GM23338 (cell line): ENCODE measurements around the gene BAG3. TPM values are rescaled to one million over a fixed set of nuclear protein-coding genes. Genes with fewer than 3 reads are reported as not detected.
A peak's percentile ranks its signal among the peaks of the same experiment; 100 is the strongest.

ENCODE experiments used
- ATAC-seq: fragments of 200-7000 bp; cut with Tn5 transposase; 3 replicates; pipeline ENCODE4 v1.9.1; 2020
- DNase-seq: peaks from one replicate; pipeline ENCODE4 v3.0.0-alpha.2; 2015; ENCODE audit warnings: low spot score
- H2AFZ ChIP-seq: fragments of 200-600 bp; sonication (generic); 2 replicates; pipeline ENCODE4 v1.8.0; 2016; ENCODE audit warnings: antibody characterized with exemption, mild to moderate bottlenecking, moderate library complexity
- H3F3A ChIP-seq: fragments of 200-600 bp; sonication (generic); replicated peaks from 2 replicates; pipeline ENCODE4 v1.8.0; 2017; ENCODE audit warnings: antibody characterized with exemption, mixed run types, low read depth
- H3K27ac ChIP-seq: fragments of 200-600 bp; sonication (generic); 2 replicates; pipeline ENCODE4 v1.6.1; 2016; ENCODE audit warnings: low read depth
- H3K27me3 ChIP-seq: fragments of 200-600 bp; sonication (generic); 2 replicates; pipeline ENCODE4 v1.8.0; 2016; ENCODE audit warnings: mild to moderate bottlenecking, mixed run types, moderate library complexity; ENCODE audit not compliant: insufficient read depth
- H3K36me3 ChIP-seq: fragments of 200-600 bp; sonication (generic); 2 replicates; pipeline ENCODE4 v1.8.0; 2016; ENCODE audit warnings: mild to moderate bottlenecking; ENCODE audit not compliant: insufficient read depth
- H3K4me1 ChIP-seq: fragments of 200-600 bp; sonication (generic); 2 replicates; pipeline ENCODE4 v1.8.0; 2016; ENCODE audit warnings: mild to moderate bottlenecking, moderate library complexity; ENCODE audit not compliant: insufficient read depth
- H3K4me2 ChIP-seq: fragments of 200-600 bp; sonication (generic); 2 replicates; pipeline ENCODE4 v1.7.1; 2017; ENCODE audit warnings: mixed run types
- H3K4me3 ChIP-seq: fragments of 200-600 bp; sonication (generic); 2 replicates; pipeline ENCODE4 v1.6.1; 2016; ENCODE audit warnings: mixed run types
- H3K79me2 ChIP-seq: fragments of 200-600 bp; sonication (generic); replicated peaks from 2 replicates; pipeline ENCODE4 v1.8.0; 2017; ENCODE audit warnings: mild to moderate bottlenecking; ENCODE audit not compliant: insufficient read depth
- H3K9me2 ChIP-seq: fragments of 200-600 bp; sonication (generic); 2 replicates; pipeline ENCODE4 v1.8.0; 2017; ENCODE audit not compliant: insufficient read depth
- H4K20me1 ChIP-seq: fragments of 200-600 bp; sonication (generic); replicated peaks from 2 replicates; pipeline ENCODE4 v1.8.0; 2017; ENCODE audit warnings: mild to moderate bottlenecking; ENCODE audit not compliant: insufficient read depth
- H3K27ac Mint-ChIP-seq: 2 replicates; pipeline ENCODE4 v1.8.0; 2020; ENCODE audit warnings: inconsistent platforms, mild to moderate bottlenecking, moderate library complexity, mixed read lengths
- H3K27me3 Mint-ChIP-seq: 3 replicates; pipeline ENCODE4 v1.8.0; 2022; ENCODE audit warnings: low read depth, mild to moderate bottlenecking, moderate library complexity, mixed read lengths, inconsistent platforms; ENCODE audit not compliant: insufficient read depth, poor library complexity
- H3K36me3 Mint-ChIP-seq: 3 replicates; pipeline ENCODE4 v1.8.0; 2021; ENCODE audit warnings: low read depth, mild to moderate bottlenecking, inconsistent platforms, moderate library complexity, mixed read lengths
- H3K4me1 Mint-ChIP-seq: 3 replicates; pipeline ENCODE4 v1.8.0; 2020; ENCODE audit warnings: mild to moderate bottlenecking, inconsistent platforms, mixed read lengths
- H3K4me3 Mint-ChIP-seq: 3 replicates; pipeline ENCODE4 v1.8.0; 2021; ENCODE audit warnings: moderate library complexity, mild to moderate bottlenecking, inconsistent platforms, mixed read lengths
- H3K9me3 Mint-ChIP-seq: 3 replicates; pipeline ENCODE4 v1.8.0; 2020; ENCODE audit warnings: moderate library complexity, mild to moderate bottlenecking, inconsistent platforms, mixed read lengths
- ETS1 ChIP-seq: IDR thresholded peaks from 2 replicates; pipeline ENCODE4 v1.6.1; 2016; ENCODE audit warnings: antibody characterized with exemption
- EZH2 ChIP-seq: fragments of 200-600 bp; sonication (generic); IDR thresholded peaks from one replicate; pipeline ENCODE4 v1.8.0; 2017; ENCODE audit warnings: antibody characterized with exemption, mild to moderate bottlenecking, low read depth; ENCODE audit not compliant: unreplicated experiment
- NANOG ChIP-seq: IDR thresholded peaks from 2 replicates; pipeline ENCODE4 v1.6.1; 2016; ENCODE audit warnings: antibody characterized with exemption, borderline replicate concordance
- ZNF114 ChIP-seq: fragments of 250-450 bp; sonication (Bioruptor Pico); IDR thresholded peaks from 2 replicates; pipeline ENCODE4 v1.5.0; 2020; ENCODE audit warnings: mild to moderate bottlenecking, moderate library complexity
- ZNF462 ChIP-seq: fragments of 250-450 bp; sonication (Bioruptor Pico); IDR thresholded peaks from 2 replicates; pipeline ENCODE4 v1.5.0; 2020; ENCODE audit warnings: mild to moderate bottlenecking, moderate library complexity
- polyA plus RNA-seq: library from polyadenylated mRNA; unstranded; fragments of >200 nt; fragmentation: Nextera tagmentation; extraction: Ambion mirVana; gene quantifications from 2 replicates; pipeline ENCODE4 v1.2.1, GENCODE V29; 2016
- total RNA-seq: library from RNA; depleted of rRNA; stranded (reverse); fragments of >200 nt; shearing (Covaris generic); gene quantifications from 2 replicates; pipeline ENCODE4 v1.2.3, GENCODE V29; 2014
- TF ChIP-seq, protein P1 (sequence below), 2 experiments: fragments of 200-600 bp in 1 of 2; sonication (generic) in 1 of 2; conservative IDR thresholded peaks; 2 replicates each; pipeline versions ENCODE4 v1.5.1 to v1.6.1; 2016 to 2017; ENCODE audit warnings: antibody characterized with exemption in 2 of 2, low read depth in 2 of 2, mild to moderate bottlenecking in 2 of 2, moderate library complexity in 1 of 2
- TF ChIP-seq, protein P2 (sequence below): IDR thresholded peaks from one replicate; pipeline ENCODE4 v1.6.1; 2018; ENCODE audit warnings: antibody characterized with exemption; ENCODE audit not compliant: unreplicated experiment

The BAG3 gene
- total and polyA plus RNA-seq, 2 experiments from 2014 or later, result 8.2 to 8.4 TPM

DNA sequence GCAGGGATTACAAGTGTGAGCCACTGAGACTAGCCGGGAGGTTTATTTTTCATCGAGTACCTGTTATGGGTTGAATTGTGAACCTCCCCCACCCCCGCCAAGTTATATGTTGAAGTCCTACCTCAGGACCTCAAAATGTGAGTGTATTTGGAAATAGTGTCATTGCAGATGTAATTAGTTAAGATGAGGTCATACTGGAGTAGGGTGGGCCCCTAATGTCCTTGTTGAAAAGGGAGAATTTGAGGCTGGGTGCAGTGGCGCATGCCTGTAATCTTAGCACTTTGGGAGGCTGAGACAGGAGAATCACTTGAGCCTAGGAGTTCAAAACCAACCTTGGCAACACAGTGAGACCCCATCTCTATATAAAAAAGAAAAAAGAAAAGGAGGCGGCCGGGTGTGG, 10.8 kb upstream of the BAG3 start:
- Histone ChIP-seq H3K27me3 (no peaks in the 10 kb centered on the region), H3K9me2 (no peaks in the 10 kb centered on the region), H2AFZ (no peak overlapping the region), H4K20me1 (no peaks in the 10 kb centered on the region), H3K4me2 (no peak overlapping the region), H3K4me1 (no peaks in the 10 kb centered on the region), H3K79me2 (no peaks in the 10 kb centered on the region), H3K36me3 (no peaks in the 10 kb centered on the region), H3K4me3 (no peak overlapping the region), H3K27ac (no peak overlapping the region), H3F3A (no peaks in the 10 kb centered on the region)
- Mint-ChIP-seq H3K9me3 (peaks cover 8% of the 10 kb centered on the region), H3K36me3 (peaks cover 5% of the 10 kb centered on the region; the same call in 1 of the 3 replicates), H3K4me1 (peaks cover 5% of the 10 kb centered on the region; the same call in 1 of the 3 replicates), H3K27me3 (no peaks in the 10 kb centered on the region), H3K27ac (no peak overlapping the region), H3K4me3 (no peak overlapping the region)
- ATAC-seq (no peak), DNase-seq (no peak)
- TF ChIP-seq NANOG, result no peak
- no peak for TF ChIP-seq ETS1
- TF ChIP-seq, protein P1, sequence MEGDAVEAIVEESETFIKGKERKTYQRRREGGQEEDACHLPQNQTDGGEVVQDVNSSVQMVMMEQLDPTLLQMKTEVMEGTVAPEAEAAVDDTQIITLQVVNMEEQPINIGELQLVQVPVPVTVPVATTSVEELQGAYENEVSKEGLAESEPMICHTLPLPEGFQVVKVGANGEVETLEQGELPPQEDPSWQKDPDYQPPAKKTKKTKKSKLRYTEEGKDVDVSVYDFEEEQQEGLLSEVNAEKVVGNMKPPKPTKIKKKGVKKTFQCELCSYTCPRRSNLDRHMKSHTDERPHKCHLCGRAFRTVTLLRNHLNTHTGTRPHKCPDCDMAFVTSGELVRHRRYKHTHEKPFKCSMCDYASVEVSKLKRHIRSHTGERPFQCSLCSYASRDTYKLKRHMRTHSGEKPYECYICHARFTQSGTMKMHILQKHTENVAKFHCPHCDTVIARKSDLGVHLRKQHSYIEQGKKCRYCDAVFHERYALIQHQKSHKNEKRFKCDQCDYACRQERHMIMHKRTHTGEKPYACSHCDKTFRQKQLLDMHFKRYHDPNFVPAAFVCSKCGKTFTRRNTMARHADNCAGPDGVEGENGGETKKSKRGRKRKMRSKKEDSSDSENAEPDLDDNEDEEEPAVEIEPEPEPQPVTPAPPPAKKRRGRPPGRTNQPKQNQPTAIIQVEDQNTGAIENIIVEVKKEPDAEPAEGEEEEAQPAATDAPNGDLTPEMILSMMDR (conservative IDR thresholded peaks at IDR 0.05; ENCODE audit: low read depth in 2 of 2), result no peak

DNA sequence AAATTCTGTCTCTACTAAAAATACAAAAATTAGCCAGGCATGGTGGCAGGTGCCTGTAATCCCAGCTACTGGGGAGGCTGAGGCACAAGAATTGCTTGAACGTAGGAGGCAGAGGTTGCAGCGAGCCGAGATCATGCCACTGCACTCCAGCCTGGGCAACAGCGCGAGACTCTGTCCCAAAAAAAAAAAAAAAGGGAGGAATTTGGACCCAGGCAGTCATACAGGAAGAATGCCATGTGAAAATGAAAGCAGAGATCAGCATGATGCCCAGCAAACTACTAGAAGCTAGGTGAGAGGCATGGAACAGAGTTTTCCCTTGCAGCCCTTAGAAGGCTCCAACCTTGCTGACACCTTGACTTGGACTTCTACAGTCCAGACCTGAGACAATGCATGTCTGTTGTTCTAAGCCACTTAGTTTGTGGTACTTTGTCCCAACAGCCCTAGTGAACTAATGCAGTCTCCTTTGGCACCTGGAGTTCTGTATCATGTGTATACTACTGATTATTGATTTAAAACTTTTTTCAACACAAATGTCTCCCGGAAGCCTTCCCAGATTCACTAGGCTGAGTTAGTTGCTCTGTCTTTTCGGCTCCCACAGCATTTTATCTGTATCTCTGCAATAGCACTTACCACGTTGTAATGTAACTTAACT, 10.2 kb upstream of the BAG3 start:
- Mint-ChIP-seq H3K27ac (no peak overlapping the region), H3K4me1 (peaks cover 5% of the 10 kb centered on the region; the same call in 1 of the 3 replicates), H3K36me3 (peaks cover 5% of the 10 kb centered on the region; the same call in 1 of the 3 replicates), H3K9me3 (peaks cover 14% of the 10 kb centered on the region), H3K4me3 (no peak overlapping the region), H3K27me3 (no peaks in the 10 kb centered on the region)
- no peaks in the 10 kb centered on the region for H3K27me3 ChIP-seq
- no peaks in the 10 kb centered on the region for H3K4me1 ChIP-seq
- DNase-seq, result no peak
- H2AFZ ChIP-seq, result peak overlapping the region; percentile 59; the same call in 1 of the 2 replicates
- H3K36me3 ChIP-seq, result no peaks in the 10 kb centered on the region
- no peaks in the 10 kb centered on the region for H3K9me2 ChIP-seq
- H3K79me2 ChIP-seq, result no peaks in the 10 kb centered on the region
- no peak overlapping the region for H3K27ac ChIP-seq
- no peak overlapping the region for H3K4me3 ChIP-seq
- H3F3A ChIP-seq, result no peaks in the 10 kb centered on the region
- H4K20me1 ChIP-seq, result no peaks in the 10 kb centered on the region
- H3K4me2 ChIP-seq, result no peak overlapping the region
- ATAC-seq, result no peak
- TF ChIP-seq ZNF462 (CRISPR knock-in tag) (no peak), ZNF114 (CRISPR knock-in tag) (no peak), EZH2 (no peak), NANOG (no peak)
- TF ChIP-seq, protein P2, sequence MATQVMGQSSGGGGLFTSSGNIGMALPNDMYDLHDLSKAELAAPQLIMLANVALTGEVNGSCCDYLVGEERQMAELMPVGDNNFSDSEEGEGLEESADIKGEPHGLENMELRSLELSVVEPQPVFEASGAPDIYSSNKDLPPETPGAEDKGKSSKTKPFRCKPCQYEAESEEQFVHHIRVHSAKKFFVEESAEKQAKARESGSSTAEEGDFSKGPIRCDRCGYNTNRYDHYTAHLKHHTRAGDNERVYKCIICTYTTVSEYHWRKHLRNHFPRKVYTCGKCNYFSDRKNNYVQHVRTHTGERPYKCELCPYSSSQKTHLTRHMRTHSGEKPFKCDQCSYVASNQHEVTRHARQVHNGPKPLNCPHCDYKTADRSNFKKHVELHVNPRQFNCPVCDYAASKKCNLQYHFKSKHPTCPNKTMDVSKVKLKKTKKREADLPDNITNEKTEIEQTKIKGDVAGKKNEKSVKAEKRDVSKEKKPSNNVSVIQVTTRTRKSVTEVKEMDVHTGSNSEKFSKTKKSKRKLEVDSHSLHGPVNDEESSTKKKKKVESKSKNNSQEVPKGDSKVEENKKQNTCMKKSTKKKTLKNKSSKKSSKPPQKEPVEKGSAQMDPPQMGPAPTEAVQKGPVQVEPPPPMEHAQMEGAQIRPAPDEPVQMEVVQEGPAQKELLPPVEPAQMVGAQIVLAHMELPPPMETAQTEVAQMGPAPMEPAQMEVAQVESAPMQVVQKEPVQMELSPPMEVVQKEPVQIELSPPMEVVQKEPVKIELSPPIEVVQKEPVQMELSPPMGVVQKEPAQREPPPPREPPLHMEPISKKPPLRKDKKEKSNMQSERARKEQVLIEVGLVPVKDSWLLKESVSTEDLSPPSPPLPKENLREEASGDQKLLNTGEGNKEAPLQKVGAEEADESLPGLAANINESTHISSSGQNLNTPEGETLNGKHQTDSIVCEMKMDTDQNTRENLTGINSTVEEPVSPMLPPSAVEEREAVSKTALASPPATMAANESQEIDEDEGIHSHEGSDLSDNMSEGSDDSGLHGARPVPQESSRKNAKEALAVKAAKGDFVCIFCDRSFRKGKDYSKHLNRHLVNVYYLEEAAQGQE, result no peak
